ENCODE measurements around the gene CBS.
"Not testable (repeated sequence)": the region's sequence is repeated elsewhere in the genome, so short reads cannot be mapped to it uniquely, and the experiment has no call there.

Gene CBS

GRCh38 chr21:43065991-43066390 lies 9.6 kb downstream of the CBS start:
- H3K4me1 ChIP-seq (ENCODE audit: control insufficient read depth, insufficient read depth, low read length); H3K27me3 ChIP-seq (ENCODE audit: control insufficient read depth, insufficient read depth, low read length); H3K9ac ChIP-seq (ENCODE audit: low read depth, low read length); H3K27ac ChIP-seq (ENCODE audit: low read depth, low read length); H3K4me3 ChIP-seq (ENCODE audit: low read depth, low read length); H3K9me3 ChIP-seq (ENCODE audit: control insufficient read depth, insufficient read depth, low read length); H3K36me3 ChIP-seq (ENCODE audit: control insufficient read depth, insufficient read depth, low read length): not testable (repeated sequence)

GRCh38 chr21:43064265-43064917 lies 11.2 kb downstream of the CBS start:
- H3K27ac ChIP-seq (ENCODE audit: low read depth, low read length); H3K9ac ChIP-seq (ENCODE audit: low read depth, low read length); H3K9me3 ChIP-seq (ENCODE audit: control insufficient read depth, insufficient read depth, low read length); H3K4me1 ChIP-seq (ENCODE audit: control insufficient read depth, insufficient read depth, low read length); H3K4me3 ChIP-seq (ENCODE audit: low read depth, low read length); H3K27me3 ChIP-seq (ENCODE audit: control insufficient read depth, insufficient read depth, low read length); H3K36me3 ChIP-seq (ENCODE audit: control insufficient read depth, insufficient read depth, low read length): not testable (repeated sequence)

- H3K27me3 ChIP-seq (ENCODE audit: control insufficient read depth, insufficient read depth, low read length); H3K27ac ChIP-seq (ENCODE audit: low read depth, low read length); H3K9ac ChIP-seq (ENCODE audit: low read depth, low read length); H3K4me1 ChIP-seq (ENCODE audit: control insufficient read depth, insufficient read depth, low read length); H3K4me3 ChIP-seq (ENCODE audit: low read depth, low read length); H3K36me3 ChIP-seq (ENCODE audit: control insufficient read depth, insufficient read depth, low read length); H3K9me3 ChIP-seq (ENCODE audit: control insufficient read depth, insufficient read depth, low read length): not testable (repeated sequence)
Observed at GRCh38 chr21:43062955-43063664, 12.5 kb downstream of the CBS start.

GRCh38 chr21:43053112-43053511 lies 22.5 kb downstream of the CBS start:
- H3K9ac ChIP-seq (ENCODE audit: low read depth, low read length); H3K27me3 ChIP-seq (ENCODE audit: control insufficient read depth, insufficient read depth, low read length); H3K4me3 ChIP-seq (ENCODE audit: low read depth, low read length); H3K36me3 ChIP-seq (ENCODE audit: control insufficient read depth, insufficient read depth, low read length); H3K4me1 ChIP-seq (ENCODE audit: control insufficient read depth, insufficient read depth, low read length); H3K27ac ChIP-seq (ENCODE audit: low read depth, low read length); H3K9me3 ChIP-seq (ENCODE audit: control insufficient read depth, insufficient read depth, low read length): not testable (repeated sequence)

GRCh38 chr21:43045876-43046821 lies 29.5 kb downstream of the CBS start:
- not testable (repeated sequence) for H3K9ac ChIP-seq (ENCODE audit: low read depth, low read length); H3K27me3 ChIP-seq (ENCODE audit: control insufficient read depth, insufficient read depth, low read length); H3K27ac ChIP-seq (ENCODE audit: low read depth, low read length)

GRCh38 chr21:43045165-43045875 lies 30.3 kb downstream of the CBS start:
- H3K36me3 ChIP-seq (ENCODE audit: control insufficient read depth, insufficient read depth, low read length); H3K27ac ChIP-seq (ENCODE audit: low read depth, low read length): not testable (repeated sequence)

More at GRCh38 chr21:43045876-43046821, 29.5 kb downstream of the CBS start:
- H3K36me3 ChIP-seq (ENCODE audit: control insufficient read depth, insufficient read depth, low read length); H3K4me3 ChIP-seq (ENCODE audit: low read depth, low read length); H3K4me1 ChIP-seq (ENCODE audit: control insufficient read depth, insufficient read depth, low read length); H3K9me3 ChIP-seq (ENCODE audit: control insufficient read depth, insufficient read depth, low read length): not testable (repeated sequence)

GRCh38 chr21:43044547-43044946 lies 31.1 kb downstream of the CBS start:
- not testable (repeated sequence) for H3K4me3 ChIP-seq (ENCODE audit: low read depth, low read length); H3K9ac ChIP-seq (ENCODE audit: low read depth, low read length); H3K27me3 ChIP-seq (ENCODE audit: control insufficient read depth, insufficient read depth, low read length); H3K27ac ChIP-seq (ENCODE audit: low read depth, low read length); H3K36me3 ChIP-seq (ENCODE audit: control insufficient read depth, insufficient read depth, low read length); H3K9me3 ChIP-seq (ENCODE audit: control insufficient read depth, insufficient read depth, low read length); H3K4me1 ChIP-seq (ENCODE audit: control insufficient read depth, insufficient read depth, low read length)

More at GRCh38 chr21:43045165-43045875, 30.3 kb downstream of the CBS start:
- not testable (repeated sequence) for H3K9me3 ChIP-seq (ENCODE audit: control insufficient read depth, insufficient read depth, low read length); H3K4me1 ChIP-seq (ENCODE audit: control insufficient read depth, insufficient read depth, low read length); H3K4me3 ChIP-seq (ENCODE audit: low read depth, low read length); H3K9ac ChIP-seq (ENCODE audit: low read depth, low read length); H3K27me3 ChIP-seq (ENCODE audit: control insufficient read depth, insufficient read depth, low read length)

- H3K27me3 ChIP-seq (ENCODE audit: control insufficient read depth, insufficient read depth, low read length); H3K9me3 ChIP-seq (ENCODE audit: control insufficient read depth, insufficient read depth, low read length); H3K27ac ChIP-seq (ENCODE audit: low read depth, low read length); H3K36me3 ChIP-seq (ENCODE audit: control insufficient read depth, insufficient read depth, low read length); H3K4me1 ChIP-seq (ENCODE audit: control insufficient read depth, insufficient read depth, low read length); H3K4me3 ChIP-seq (ENCODE audit: low read depth, low read length); H3K9ac ChIP-seq (ENCODE audit: low read depth, low read length): not testable (repeated sequence)
Observed at GRCh38 chr21:43043291-43043690, 32.3 kb downstream of the CBS start.

GRCh38 chr21:43042169-43042568 lies 33.5 kb downstream of the CBS start:
- not testable (repeated sequence) for H3K9ac ChIP-seq (ENCODE audit: low read depth, low read length); H3K27me3 ChIP-seq (ENCODE audit: control insufficient read depth, insufficient read depth, low read length); H3K36me3 ChIP-seq (ENCODE audit: control insufficient read depth, insufficient read depth, low read length); H3K4me1 ChIP-seq (ENCODE audit: control insufficient read depth, insufficient read depth, low read length); H3K27ac ChIP-seq (ENCODE audit: low read depth, low read length); H3K9me3 ChIP-seq (ENCODE audit: control insufficient read depth, insufficient read depth, low read length); H3K4me3 ChIP-seq (ENCODE audit: low read depth, low read length)

GRCh38 chr21:43038659-43039044 lies 37.0 kb downstream of the CBS start:
- not testable (repeated sequence) for H3K27me3 ChIP-seq (ENCODE audit: control insufficient read depth, insufficient read depth, low read length); H3K4me1 ChIP-seq (ENCODE audit: control insufficient read depth, insufficient read depth, low read length); H3K9me3 ChIP-seq (ENCODE audit: control insufficient read depth, insufficient read depth, low read length); H3K36me3 ChIP-seq (ENCODE audit: control insufficient read depth, insufficient read depth, low read length); H3K27ac ChIP-seq (ENCODE audit: low read depth, low read length); H3K4me3 ChIP-seq (ENCODE audit: low read depth, low read length); H3K9ac ChIP-seq (ENCODE audit: low read depth, low read length)
